Inflammatory macrophage treated with lipopolysaccharide for 1 hour (primary cell): ENCODE measurements around the gene TFEB.

ENCODE experiments used
- DNase-seq, 2 donors: peaks; one replicate each; pipeline ENCODE4 v3.0.0-alpha.2; 2020 to 2022

TFEB gene

DNA sequence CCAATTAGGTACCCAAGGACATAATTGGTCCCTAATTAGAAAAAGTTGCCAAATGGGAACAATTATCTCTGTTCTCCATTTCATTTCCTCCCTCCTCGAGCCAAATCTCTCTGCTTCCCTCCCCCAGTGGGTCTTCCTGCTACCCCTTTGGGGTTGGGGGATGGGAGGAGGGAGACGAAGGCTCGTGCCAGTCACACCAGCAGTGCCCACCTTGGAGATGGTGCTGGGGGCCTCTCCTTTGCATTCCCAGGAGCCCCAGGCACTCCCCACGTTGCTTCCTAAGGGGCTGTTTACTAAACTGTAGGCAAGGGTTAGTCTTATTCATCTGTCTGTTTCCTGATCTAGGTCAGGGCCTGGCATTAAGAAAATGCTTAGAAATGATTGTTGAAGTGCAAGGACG lies 64.0 kb downstream of the TFEB start:
- no peak for DNase-seq

DNA sequence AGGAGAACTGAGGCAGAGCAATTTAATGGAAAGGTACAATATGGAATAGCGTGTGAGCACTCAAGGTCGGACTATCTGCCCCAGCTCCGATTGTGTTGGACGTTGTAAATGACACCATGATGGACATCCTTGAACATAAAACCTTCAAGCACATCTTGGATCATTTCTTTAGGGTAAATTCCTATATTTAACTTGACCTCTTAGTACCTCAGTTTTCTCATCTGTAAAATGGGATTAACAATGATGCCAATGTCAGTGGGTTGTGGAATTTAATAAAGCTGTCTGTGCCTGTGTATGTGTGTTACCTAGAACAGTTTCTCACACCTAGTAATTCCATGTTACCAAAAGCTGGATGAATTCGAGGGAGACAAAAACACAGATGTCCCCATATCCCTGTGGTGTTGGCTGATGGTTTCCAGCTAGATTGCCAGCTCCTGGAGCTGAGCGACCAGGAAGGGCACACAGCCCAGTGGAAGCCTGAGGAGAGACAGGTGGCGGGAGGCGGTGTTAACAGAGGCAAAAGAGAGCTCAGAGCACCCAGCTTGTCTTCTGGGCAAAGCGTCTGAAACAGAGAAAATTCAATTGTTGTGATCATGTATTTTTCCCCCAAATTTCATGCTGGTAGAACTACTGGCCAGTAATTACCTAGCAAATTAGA lies 64.6 kb downstream of the TFEB start:
- no peak for DNase-seq

DNA sequence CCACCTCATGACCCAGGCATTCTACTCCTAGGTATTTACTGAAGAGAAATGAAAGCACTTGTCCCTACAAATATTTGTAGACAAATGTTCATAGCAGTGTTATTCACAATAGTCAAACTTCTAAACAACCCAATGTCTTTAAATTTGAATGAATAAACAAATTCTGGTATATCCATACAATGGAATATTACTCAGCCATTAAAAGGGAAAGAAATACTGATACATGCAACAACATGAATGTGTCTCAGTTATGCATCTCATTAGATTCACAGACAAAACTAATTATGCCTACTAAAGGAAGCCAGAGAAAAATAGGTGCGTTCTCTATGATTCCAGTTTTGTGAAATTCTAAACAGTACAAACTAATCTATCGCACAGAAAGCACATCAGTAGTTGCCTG lies 66.4 kb downstream of the TFEB start:
- DNase-seq, result no peak

DNA sequence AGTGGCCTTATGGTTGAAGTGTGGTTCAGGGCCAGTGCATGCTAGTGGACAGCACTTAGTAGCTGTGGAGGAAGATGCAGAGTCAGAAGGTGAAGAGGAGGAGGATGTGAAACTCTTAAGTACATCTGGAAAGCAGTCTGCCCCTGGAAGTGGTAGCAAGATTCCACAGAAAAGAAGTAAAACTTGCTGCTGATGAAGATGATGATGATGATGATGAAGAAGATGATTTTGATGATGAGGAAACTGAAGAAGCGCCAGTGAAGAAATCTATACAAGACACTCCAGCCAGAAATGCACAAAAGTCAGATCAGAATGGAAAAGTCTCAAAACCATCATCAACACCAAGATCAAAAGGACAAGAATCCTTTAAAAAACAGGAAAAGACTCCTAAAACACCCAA lies 68.2 kb downstream of the TFEB start:
- no peak for DNase-seq

DNA sequence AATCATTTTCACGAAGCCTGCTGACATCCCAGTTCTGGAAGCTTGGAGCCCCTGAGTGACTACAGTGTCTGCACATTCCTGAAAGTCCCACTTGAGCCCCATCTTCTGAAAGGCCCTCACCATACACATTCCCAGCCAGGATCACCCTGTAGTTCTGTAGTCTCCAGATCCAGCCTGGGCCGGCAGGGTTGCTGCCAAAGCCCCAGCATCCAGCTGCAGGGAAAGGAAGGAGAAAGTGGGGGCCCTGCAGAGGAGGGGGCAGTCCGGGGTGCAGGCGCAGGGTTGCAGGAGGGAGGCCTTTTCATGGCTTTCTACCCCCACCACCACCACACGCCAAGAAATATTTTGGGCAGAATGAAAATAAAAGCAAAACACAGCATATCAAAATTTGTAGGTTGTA lies 71.1 kb downstream of the TFEB start:
- no peak for DNase-seq

DNA sequence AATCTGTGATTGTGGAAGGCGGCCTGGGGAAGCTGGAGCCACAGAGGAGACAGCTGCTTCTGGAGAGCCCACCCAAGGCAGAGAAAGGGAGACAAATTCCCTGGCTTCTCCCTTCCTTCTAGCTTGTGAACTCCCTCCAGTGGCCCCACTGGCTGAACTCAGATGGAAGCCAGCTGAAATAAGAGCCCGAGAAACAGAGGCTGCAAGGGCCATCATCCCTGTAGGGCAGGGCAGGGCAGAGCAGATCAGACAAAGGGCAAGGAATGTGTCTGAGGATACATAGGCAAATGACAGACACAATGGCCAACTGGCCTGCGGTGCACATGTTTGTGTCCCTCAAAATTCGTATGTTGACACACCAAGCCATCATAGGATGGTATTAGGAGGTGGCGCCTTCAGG lies 71.8 kb downstream of the TFEB start:
- no peak for DNase-seq

DNA sequence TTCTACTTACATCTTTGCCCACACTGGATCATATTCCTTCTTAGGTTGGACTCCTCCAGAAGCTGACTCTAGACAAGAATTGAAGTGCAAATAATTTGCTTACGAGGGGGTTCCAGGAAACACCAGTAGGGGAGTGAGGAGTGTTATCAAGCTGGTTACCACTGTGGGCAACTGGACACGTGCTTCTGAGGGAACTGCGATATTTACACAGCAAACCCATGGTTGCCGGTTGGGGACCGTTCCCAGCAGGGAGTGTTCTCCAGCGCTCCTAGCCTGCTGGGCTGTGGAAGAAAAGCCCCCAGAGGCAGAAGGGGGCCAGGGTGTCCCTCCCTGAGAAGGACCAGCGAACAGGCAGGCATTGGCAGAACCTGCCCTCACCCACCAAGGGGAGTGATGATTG lies 75.5 kb downstream of the TFEB start:
- no peak for DNase-seq

DNA sequence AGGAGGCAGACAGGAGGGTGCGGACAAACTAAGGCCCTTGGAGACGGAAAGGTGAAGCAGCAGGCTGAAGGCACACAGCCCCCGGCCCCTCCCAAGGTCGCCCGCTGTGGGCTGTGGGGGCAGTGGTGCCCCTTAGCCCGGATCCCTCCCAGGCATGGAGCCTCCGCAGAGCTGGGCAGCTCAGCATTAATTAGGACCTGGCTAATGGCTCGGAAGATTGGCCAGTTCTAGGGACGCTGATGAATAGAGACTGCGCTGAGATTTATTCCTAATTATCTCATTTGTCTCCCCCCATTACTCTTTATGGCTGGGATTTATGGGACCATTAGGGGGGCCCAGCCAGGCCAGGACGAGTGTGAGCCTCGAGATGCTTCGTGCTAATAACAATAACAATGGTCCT lies 76.8 kb downstream of the TFEB start:
- no peak for DNase-seq

DNA sequence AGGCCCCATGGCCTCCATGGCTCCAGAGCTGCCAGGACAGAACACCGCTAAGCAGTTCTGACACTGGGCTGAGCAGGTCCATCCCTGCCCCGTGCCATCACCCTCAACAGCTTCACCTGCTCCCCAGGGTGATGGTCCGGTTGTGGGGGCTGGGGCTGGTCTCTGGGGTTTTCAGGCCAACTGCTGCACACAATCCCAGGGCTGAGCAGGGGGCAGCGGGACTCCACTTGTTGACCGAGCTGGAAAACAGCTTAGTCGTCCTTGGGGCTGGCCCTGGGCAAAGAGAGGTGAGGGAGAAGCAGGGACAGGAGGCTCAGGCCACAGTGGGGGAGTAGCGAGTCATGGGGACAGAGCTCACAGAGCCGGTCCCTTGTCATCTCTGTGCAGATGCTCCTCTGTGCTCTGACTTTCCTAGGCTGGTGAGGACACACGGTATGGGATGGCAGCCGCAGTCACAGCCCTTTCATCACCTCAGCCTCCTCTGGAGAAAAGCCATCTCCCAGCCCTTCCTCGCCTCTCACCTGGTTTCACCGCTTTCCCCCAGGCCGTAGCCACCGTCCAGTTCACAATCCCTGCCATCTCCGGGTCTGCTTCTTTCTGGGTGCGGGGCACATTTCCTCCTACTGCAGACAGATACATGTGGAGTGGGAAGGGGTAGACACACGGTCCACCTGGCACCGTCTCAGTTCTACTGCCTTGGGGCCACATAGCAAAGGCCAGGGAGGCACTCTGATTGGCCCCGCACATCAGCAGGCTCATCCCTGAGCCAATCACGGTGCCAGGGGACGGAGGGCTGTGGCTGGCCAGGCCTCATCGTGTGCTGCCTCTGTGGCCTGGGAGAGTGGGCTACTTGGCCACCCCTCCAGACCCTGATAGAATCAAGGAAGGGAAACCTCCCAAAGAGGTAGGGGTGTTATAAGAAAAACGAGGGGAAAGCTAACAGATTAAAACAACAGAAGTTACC lies 78.0 kb downstream of the TFEB start:
- DNase-seq, result no peak

DNA sequence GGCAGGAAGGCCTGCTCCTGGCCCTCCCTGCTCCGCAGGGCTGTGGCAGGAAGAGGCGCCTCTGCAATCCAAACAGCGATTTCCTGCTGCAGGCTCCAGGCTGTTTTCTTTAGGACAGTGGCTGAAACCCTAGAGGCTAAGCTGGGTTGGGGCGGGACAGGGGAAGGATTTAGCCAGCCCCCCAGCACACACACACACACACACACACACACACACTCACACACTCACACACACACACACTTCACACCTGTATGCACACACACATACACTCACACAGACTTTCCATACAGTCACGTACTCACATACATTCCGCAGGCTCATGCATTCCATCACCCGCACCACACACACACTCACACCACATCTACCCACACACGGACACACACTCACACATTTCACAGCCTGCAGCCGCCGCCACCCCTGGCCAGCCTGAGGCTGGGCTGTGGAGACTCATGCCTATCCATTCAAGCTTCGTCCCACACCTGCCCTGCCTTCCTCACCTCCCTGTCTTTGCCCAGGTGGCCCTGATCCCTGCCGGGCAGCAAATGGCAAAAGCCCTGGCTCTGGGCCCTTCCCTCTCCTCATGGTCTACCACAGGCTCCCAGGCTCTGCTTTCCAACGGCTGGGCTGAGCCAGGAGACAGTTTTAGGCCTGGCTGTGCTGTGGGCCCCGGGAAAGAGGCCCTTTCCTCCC lies 79.3 kb downstream of the TFEB start:
- DNase-seq, result no peak

DNA sequence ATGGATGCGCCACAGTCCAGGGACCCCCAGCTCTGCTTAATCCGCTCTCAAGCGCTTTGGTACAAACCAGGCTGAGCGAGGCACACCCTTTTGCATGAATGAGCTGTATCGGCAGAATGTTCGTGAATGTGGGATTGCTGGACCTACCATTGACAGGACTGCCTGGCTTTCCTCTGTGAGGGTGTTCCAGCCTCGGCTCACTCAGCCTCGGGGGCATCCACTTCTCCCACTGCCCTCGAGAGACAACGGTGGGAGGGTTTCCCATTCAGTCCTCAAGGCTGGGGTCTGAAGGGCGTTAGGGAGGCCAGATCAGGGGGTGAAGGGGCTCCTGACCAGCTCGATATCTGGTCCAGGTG lies 79.8 kb downstream of the TFEB start:
- no peak for DNase-seq

DNA sequence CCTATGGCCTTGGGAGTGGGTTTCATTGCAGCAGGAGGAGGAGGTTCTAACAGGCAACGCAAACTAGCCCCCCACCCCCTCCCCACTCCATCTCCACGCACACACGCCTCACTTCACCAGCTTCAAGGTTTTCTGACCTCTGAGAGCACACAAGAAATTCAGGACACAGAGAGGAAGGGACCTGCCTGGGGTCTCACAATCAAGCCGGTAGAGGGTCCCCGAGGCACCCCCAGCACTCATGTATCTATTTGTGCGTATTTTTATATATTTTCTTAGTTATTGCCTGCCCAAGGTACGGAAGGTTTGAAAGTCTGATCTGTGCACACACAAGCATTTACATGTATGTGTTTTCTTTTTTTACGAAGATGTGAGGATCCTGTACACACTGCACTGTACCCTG lies 80.2 kb downstream of the TFEB start:
- DNase-seq, result no peak

DNA sequence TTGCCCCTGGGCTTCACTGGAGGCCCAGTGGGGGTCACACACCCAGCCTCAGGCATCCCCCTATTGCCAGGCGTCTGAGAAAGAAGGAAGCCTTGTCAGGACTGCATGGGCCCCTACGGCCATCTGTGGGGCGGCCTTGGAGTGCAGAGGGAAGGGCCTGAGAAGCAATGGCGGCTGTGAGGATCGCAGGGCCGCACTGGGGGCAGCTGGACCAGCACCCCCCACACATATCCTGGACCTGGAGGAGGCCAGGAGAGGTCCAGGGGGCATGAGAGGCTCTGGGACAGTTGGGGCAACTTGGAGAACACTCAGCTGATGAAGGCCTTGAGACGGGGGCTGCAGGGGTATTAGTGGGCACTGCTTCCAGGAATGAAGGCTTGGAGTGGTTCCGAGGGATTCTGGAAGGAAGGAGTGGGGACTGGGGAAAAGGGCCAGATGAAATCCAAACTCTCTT lies 80.7 kb downstream of the TFEB start:
- DNase-seq, result no peak

DNA sequence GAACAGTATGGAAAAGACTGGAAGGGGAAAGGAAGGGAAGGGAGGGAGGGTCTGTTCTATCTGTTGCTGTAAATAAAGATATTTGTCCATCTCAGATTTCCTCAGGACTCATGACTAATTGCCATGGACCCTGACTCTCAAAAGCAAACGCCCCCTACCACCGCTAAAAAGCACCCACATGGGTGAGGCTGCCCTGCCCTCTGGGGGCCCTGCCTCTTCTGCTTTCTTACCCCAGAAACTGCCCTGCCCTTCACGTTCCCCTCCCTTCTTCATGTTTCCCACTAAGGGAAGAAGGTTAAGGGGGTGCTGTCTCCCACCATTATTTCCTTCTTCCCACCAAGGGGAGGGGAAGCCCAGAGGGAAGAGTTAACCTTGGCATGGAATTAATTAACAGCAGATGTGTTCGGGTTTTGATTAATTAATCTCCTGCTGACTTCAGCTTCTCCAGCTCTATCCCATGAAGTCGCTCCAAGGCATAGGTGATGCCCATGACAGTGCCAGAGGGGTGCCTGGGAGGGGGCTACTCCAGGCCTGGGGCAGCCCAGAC lies 81.2 kb downstream of the TFEB start:
- DNase-seq, result no peak

DNA sequence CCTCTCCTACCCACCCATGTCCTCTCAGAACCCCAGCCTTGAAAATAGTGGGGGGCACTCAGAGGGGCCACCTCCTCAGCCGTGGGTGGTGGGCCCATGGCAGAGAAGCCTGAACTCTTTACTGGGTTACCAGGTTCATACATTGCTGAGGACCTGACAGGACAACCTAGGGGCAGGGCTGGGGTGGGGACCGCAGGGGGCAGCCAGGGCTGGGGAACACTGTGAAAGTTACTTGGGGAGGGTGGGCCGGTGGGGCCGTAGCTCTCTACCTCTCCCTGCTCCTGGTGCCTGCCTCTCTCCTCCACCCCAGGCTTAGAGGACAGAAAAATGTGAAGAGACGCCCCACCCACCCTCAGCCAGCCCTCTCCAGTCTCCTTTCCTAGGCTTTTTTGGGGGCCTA lies 81.7 kb downstream of the TFEB start:
- no peak for DNase-seq

DNA sequence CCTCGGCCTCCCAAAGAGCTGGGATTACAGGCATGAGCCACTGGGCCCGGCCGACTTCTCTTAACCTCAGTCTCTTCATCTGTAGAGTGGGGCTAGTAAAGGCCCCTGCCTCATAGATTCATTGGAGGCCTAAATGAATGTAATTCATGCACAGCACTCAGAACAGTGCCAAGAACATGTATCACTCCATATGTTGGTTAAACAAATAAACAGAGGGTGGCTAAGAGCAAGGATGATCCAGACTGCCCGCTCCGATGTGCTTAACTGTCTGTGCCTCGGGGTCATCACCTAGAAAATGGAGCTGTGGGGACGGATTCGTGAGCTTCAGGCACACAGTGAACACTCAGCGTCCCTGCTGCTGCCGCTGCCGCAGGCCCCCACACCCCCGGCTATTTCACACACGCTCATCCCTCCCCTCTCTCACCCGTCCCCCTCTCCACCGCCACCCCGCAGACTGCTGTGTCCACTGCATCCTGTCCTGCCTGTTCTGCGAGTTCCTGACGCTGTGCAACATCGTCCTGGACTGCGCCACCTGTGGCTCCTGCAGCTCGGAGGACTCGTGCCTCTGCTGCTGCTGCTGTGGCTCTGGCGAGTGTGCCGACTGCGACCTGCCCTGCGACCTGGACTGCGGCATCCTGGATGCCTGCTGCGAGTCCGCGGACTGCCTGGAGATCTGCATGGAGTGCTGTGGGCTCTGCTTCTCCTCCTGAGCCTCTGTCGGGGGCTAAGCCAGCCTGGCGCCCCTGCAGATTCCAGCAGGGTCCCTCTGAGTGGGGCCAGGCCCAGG lies 82.3 kb downstream of the TFEB start:
- no peak for DNase-seq

DNA sequence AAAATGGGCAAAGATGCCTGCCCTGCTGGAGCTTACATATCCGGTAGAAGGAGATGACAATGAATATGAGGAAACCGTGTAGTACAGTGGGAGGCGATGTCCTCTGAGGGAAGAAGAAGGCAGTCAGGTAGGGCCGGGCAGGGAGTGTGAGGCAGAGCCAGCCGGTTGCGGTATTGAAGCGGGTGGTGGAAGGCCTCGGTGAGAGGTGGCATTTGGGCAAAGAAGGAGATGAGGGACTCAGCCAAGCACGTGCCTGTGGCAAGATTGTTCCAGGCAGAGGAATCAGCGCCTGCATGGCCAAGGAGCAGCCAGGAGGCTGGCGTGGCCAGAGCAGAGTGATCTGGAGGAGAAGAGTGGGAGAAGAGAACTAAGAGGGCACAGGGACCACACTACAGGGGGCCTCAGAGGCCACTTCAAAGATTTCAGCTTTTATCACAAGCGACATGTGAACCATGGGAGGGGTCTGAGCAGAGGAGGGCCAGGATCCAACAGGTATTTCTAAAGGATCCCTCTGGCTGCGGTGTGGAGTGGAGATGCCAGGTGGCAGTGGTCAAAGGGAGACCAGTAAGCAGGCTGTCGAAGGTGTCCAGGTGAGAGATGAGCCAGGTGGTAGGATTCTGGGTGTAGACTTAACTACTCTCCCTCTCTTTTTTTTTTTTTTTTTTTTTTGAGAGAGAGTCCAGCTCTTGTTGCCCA lies 83.3 kb downstream of the TFEB start:
- DNase-seq, result no peak

DNA sequence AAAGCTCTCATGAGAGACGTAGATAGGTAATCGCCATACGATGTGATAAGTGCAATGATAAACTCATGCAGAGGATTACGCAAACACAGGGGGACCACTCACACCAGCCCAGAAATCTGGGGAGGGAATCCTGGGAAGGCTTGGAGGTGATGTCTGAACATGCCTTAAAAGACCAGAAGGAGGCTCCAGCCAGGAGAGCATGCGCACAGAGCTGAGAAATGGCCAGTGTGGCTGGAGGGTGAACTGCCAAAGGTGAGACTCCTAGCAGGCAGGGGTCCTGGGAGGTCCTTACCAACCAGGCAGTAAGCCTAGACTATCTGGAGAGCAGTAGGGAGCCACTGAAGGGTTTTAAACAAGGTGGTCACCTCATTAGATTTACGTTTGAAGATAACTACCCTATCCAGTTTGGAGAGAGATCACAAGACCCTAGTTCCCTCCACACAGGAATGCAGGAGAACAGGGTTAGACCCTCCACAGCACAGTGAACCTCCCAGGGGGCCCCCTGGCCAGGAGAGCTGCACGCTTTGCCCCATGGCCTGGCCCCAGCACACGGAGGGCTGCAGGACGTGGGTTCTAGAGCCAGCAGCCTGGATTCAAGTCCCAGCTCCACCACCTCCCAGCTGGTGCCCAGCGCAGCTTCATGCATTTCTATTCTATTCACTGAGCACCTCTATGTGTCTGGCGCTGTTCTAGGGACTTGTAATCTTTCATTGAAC lies 84.0 kb downstream of the TFEB start:
- DNase-seq, result no peak

DNA sequence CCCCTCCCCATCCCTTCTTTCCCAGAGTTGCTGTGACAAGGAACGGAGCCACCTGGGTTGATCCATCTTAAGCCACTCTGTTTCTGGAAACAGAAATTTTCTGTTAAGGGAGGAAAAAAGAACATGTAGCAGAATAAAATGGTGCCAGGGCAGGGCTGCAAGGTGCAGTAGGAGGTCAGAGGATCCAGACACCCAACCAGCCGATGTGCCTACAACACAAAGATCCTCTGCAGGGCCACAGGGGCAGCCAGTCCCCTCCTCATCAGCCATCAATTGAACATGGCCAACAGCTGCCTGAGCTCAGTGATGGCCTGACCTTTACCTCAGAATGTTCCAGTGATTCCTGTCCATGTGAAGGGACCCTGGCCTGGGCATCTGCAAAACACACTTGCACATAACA lies 85.3 kb downstream of the TFEB start:
- DNase-seq, result no peak

DNA sequence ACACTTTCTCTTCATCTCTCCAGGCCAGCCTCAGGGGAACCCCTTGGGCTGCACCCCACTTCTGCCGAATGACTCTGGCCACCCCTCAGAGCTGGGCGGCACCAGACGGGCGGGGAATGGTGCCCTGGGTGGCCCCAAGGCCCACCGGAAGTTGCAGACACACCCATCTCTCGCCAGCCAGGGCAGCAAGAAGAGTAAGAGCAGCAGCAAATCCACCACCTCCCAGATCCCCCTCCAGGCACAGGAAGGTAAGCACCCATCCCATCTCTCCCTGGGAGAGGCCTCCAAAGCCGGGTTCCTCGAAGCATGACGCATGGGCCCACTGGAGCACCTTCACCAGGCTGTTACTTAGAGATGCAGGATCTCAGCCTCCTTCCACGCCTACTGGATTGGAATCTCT lies 85.8 kb downstream of the TFEB start:
- DNase-seq, result no peak

DNA sequence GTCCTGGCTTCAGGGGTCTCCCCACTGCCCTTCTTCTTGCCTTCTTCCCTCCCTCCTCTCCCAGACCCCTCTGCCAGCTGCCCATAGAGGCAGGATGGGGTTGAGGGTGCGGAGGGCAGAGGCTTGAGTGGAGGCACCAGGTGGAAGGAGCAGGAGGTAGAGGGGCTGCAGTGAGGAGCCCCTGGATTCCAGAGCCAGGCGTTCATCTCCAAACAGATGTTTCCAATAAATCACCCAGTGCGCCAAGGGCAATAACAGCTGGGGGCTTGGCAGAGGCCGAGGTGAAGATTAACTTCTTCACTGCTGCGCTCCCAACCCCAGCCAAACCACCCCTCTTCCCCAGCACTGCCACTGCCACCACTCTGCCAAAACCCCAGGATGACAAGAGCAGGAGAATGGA lies 86.5 kb downstream of the TFEB start:
- DNase-seq, result no peak
